ENCODE results near the gene SDK1. TPM values are rescaled to one million over a fixed set of nuclear protein-coding genes. Genes with fewer than 3 reads are reported as not detected.

The SDK1 gene
- total and polyA plus RNA-seq, 2 of the 8 experiments (the other 6 are each of a cell fraction or from before 2014, with no cell fraction given) = 3.3 to 7.2 TPM

DNA sequence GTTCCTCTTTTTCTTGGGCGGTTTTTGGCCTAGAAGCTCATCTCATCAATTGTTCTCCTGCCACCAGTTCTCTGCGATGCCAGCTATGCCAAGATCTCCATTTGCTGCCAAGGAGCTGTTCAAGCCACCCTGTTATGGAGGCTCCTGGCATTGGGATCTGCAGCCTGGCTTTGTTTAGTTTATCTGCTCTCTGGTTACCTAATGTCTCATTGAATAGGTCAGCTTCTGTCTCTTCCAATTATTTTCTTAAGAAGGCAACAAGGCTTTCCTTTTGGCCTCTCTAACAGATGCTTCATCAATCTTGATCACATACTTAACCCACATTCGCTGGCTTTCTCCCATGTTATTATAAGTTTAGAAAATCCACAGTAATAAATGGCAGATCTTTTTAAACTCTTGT is 20.6 kb upstream of the SDK1 start:
- no peak overlapping the region for H2AK5ac ChIP-seq (ENCODE audit: low read depth, low read length)
- peaks cover 0 to 17% (median 9%) of the 10 kb centered on the region in 4 experiments; a peak in 4 of 7 replicates for H3K4me1 ChIP-seq (replicated peaks in 1 of 4; ENCODE audit: control insufficient read depth in 3 of 4, insufficient read depth in 4 of 4, low read length in 3 of 4)
- H3K79me1 ChIP-seq (ENCODE audit: low read depth, low read length) = no peaks in the 10 kb centered on the region
- CTCF ChIA-PET (ENCODE audit: partially characterized antibody) = no interaction called here
- H3K9ac ChIP-seq (replicated peaks in 1 of 4; ENCODE audit: extremely low read depth in 1 of 4, low read depth in 3 of 4, low read length in 3 of 4) = no peak overlapping the region
- no peak overlapping the region for H4K8ac ChIP-seq (ENCODE audit: extremely low read depth, insufficient read depth, low read length)
- H3K14ac ChIP-seq (ENCODE audit: insufficient read length) = no peak overlapping the region
- no peak overlapping the region for H2BK5ac ChIP-seq (ENCODE audit: low read depth, low read length)
- no peak overlapping the region for H4K91ac ChIP-seq (replicated peaks; ENCODE audit: insufficient read length, low read length)
- H3K79me2 ChIP-seq (ENCODE audit: control insufficient read depth in 1 of 2, insufficient read depth in 2 of 2, low read length in 2 of 2) = no peaks in the 10 kb centered on the region
- H2AFZ ChIP-seq (ENCODE audit: low read length) = no peak overlapping the region
- no peak overlapping the region for H3K27ac ChIP-seq (ENCODE audit: low read depth, low read length)
- DNase-seq (ENCODE audit: low read depth in 1 of 2, low spot score in 2 of 2) (no peak), FAIRE-seq (no peak)
- no peak overlapping the region; the same call in 1 of the 2 replicates for H3K18ac ChIP-seq (ENCODE audit: extremely low read depth, low read length)
- H3K23ac ChIP-seq (ENCODE audit: insufficient read length) = no peak overlapping the region
- no peak overlapping the region for H2BK12ac ChIP-seq (ENCODE audit: low read depth, low read length)
- H3K4me2 ChIP-seq (ENCODE audit: insufficient read depth in 1 of 2, low read depth in 2 of 2, low read length in 2 of 2) = 0 out of 4 replicates have a peak overlapping the region, but pooled peaks of 1 of the 2 experiments have one; percentile 23
- H4K5ac ChIP-seq (ENCODE audit: insufficient read length, low read depth, low read length) = no peak overlapping the region
- no peak overlapping the region for H3K56ac ChIP-seq (replicated peaks; ENCODE audit: insufficient read length, low read depth, low read length)
- H3K4me3 ChIP-seq (ENCODE audit: extremely low read depth in 1 of 4, insufficient read depth in 2 of 4, low read depth in 3 of 4, low read length in 4 of 4) = no peak overlapping the region
- H4K20me1 ChIP-seq (replicated peaks in 1 of 2; ENCODE audit: control insufficient read depth in 1 of 2, insufficient read depth in 2 of 2, low read length in 2 of 2) = no peaks in the 10 kb centered on the region
- no peaks in the 10 kb centered on the region for H3K36me3 ChIP-seq (ENCODE audit: control insufficient read depth in 2 of 4, insufficient read depth in 4 of 4, low read length in 3 of 4)
- 79% methylated on average over 3 of the region's 3 CpGs; no CpG with 5 or more reads in 1 of the 2 experiments for WGBS, 2 experiments (ENCODE audit: extremely low coverage in 1 of 2, insufficient coverage in 1 of 2, insufficient read length in 1 of 2, insufficient replicate concordance in 2 of 2, low coverage in 1 of 2, low lambda C conversion rate in 2 of 2, missing lambda C conversion rate in 1 of 2)
- no peaks in the 10 kb centered on the region; the same call in 1 of the 2 replicates for H3K23me2 ChIP-seq (ENCODE audit: low read depth, low read length)
- no peaks in the 10 kb centered on the region; a peak in 1 of 7 replicates for H3K27me3 ChIP-seq (replicated peaks in 1 of 4; ENCODE audit: control insufficient read depth in 3 of 4, extremely low read depth in 1 of 4, insufficient read depth in 3 of 4, low read length in 3 of 4)
- H2BK20ac ChIP-seq (ENCODE audit: low read length) = no peak overlapping the region
- POLR2A ChIA-PET (ENCODE audit: partially characterized antibody) = no interaction called here
- H3K9me3 ChIP-seq (ENCODE audit: insufficient read depth in 2 of 2, low read depth in 1 of 2, low read length in 1 of 2) = no peaks in the 10 kb centered on the region
- H3K4ac ChIP-seq (replicated peaks; ENCODE audit: insufficient read length, low read depth, low read length) = no peak overlapping the region
- no peak overlapping the region for H2BK15ac ChIP-seq (ENCODE audit: low read length)
- no peak for TF ChIP-seq ASH2L (IDR thresholded peaks at IDR 0.05; ENCODE audit: low read length)
- no peak for TF ChIP-seq BCL11A (IDR thresholded peaks at IDR 0.05; ENCODE audit: low read depth in 2 of 2, low read length in 2 of 2)
- no peak for TF ChIP-seq TAF1 (IDR thresholded peaks at IDR 0.05; ENCODE audit: low read depth, low read length)
- TF ChIP-seq CTBP2 (IDR thresholded peaks at IDR 0.05; ENCODE audit: borderline replicate concordance, insufficient read depth, insufficient read length, low read length) = no peak
- TF ChIP-seq NRF1 (IDR thresholded peaks at IDR 0.05; ENCODE audit: low read depth, low read length) = no peak
- TF ChIP-seq HDAC6 (IDR thresholded peaks at IDR 0.05; ENCODE audit: low read depth, low read length) = no peak
- TF ChIP-seq CREB1 (IDR thresholded peaks at IDR 0.05) = no peak
- no peak for TF ChIP-seq NANOG (IDR thresholded peaks at IDR 0.05; ENCODE audit: insufficient read depth, low read depth, low read length, poor library complexity, severe bottlenecking)
- TF ChIP-seq ZNF274 (IDR thresholded peaks at IDR 0.05; ENCODE audit: borderline replicate concordance, extremely low read depth, low read length) = no peak
- TF ChIP-seq CBX5 (IDR thresholded peaks at IDR 0.05; ENCODE audit: low read depth, low read length) = no peak
- no peak for TF ChIP-seq TBP (IDR thresholded peaks at IDR 0.05; ENCODE audit: low read depth, low read length)
- H2BK120ac ChIP-seq (replicated peaks; ENCODE audit: low read depth, low read length) = peak overlapping the region; percentile 38
